MCF 10A (cell line): ENCODE data around the gene U2SURP. TPM values are rescaled to one million over a fixed set of nuclear protein-coding genes. Genes with fewer than 3 reads are reported as not detected.

Source experiments
- BruUV-seq: library from RNA; stranded (reverse); fragments of 400-500 nt; replicated peaks from 2 replicates; lab custom pipeline; 2021; lab: Mats Ljungman, UMichigan
- CTCF ChIA-PET: fragments of 300-600 bp; sonication (Branson Sonifier 250); formaldehyde crosslinking; extraction: SDS; loops from one replicate; lab custom pipeline; 2021; ENCODE audit warnings: antibody characterized with exemption, inconsistent platforms; lab: Yijun Ruan, JAX
- POLR2A ChIA-PET: fragments of 300-600, 350-650 bp; sonication (Branson Sonifier 250); formaldehyde crosslinking; extraction: SDS; loops from one replicate; lab custom pipeline; 2020; ENCODE audit warnings: antibody characterized with exemption, inconsistent platforms; lab: Yijun Ruan, JAX
- DNase-seq: peaks from one replicate; pipeline ENCODE4 v3.0.0-alpha.2; 2018; ENCODE audit not compliant: unreplicated experiment
- H3K27ac Mint-ChIP-seq: one replicate; pipeline ENCODE4 v1.8.0; 2022; ENCODE audit warnings: mild to moderate bottlenecking, low read depth, mixed read lengths; ENCODE audit not compliant: unreplicated experiment
- H3K27me3 Mint-ChIP-seq: one replicate; pipeline ENCODE4 v1.8.0; 2022; ENCODE audit warnings: mixed read lengths; ENCODE audit not compliant: insufficient read depth, unreplicated experiment
- H3K36me3 Mint-ChIP-seq: one replicate; pipeline ENCODE4 v1.8.0; 2022; ENCODE audit warnings: mild to moderate bottlenecking, moderate library complexity, mixed read lengths; ENCODE audit not compliant: insufficient read depth, unreplicated experiment
- H3K4me1 Mint-ChIP-seq: one replicate; pipeline ENCODE4 v1.8.0; 2022; ENCODE audit warnings: mixed read lengths; ENCODE audit not compliant: insufficient read depth, unreplicated experiment
- H3K4me3 Mint-ChIP-seq: one replicate; pipeline ENCODE4 v1.8.0; 2022; ENCODE audit warnings: mild to moderate bottlenecking, moderate library complexity, mixed read lengths; ENCODE audit not compliant: unreplicated experiment
- H3K9me3 Mint-ChIP-seq: one replicate; pipeline ENCODE4 v1.8.0; 2022; ENCODE audit warnings: mixed read lengths; ENCODE audit not compliant: unreplicated experiment
- CTCF ChIP-seq: fragments of 200-600 bp; IDR thresholded peaks from one replicate; pipeline ENCODE4 v1.8.0; 2022; ENCODE audit warnings: antibody characterized with exemption, mild to moderate bottlenecking; ENCODE audit not compliant: unreplicated experiment
- intact Hi-C: fragments of 100-400 bp; cut with micrococcal nuclease; formaldehyde crosslinking; loops from 2 replicates; pipeline ENCODE4 v1.14.1; 2022
- total RNA-seq: library from RNA; stranded (reverse); gene quantifications from 2 replicates; pipeline ENCODE4 v1.2.3, GENCODE V29; 2022

The U2SURP gene
- total RNA-seq, 1 experiment from 2014 or later: 146 TPM

GRCh38 chr3:143054011-143054410 is 52.6 kb downstream of the U2SURP start:
- H3K4me3 Mint-ChIP-seq: no peak overlapping the region
- no peak for TF ChIP-seq CTCF
- DNase-seq: no peak
- ChIA-PET CTCF (interaction anchor here (0.7 kb wide), 1 partner anchor 49 kb away, joined by 4 read pairs; no protein-coding TSS in a partner anchor), POLR2A (interaction anchor here (1.1 kb wide), 1 partner anchor 52 kb away, joined by 3 read pairs; the partner anchor contains the start of gene U2SURP)
- no TSS peak for BruUV-seq
- H3K36me3 Mint-ChIP-seq: peaks cover 89% of the 10 kb centered on the region
- intact Hi-C loops: no loop called here
- no peaks in the 10 kb centered on the region for H3K9me3 Mint-ChIP-seq
- no peaks in the 10 kb centered on the region for H3K4me1 Mint-ChIP-seq
- H3K27me3 Mint-ChIP-seq: no peaks in the 10 kb centered on the region
- H3K27ac Mint-ChIP-seq: no peak overlapping the region

DNA sequence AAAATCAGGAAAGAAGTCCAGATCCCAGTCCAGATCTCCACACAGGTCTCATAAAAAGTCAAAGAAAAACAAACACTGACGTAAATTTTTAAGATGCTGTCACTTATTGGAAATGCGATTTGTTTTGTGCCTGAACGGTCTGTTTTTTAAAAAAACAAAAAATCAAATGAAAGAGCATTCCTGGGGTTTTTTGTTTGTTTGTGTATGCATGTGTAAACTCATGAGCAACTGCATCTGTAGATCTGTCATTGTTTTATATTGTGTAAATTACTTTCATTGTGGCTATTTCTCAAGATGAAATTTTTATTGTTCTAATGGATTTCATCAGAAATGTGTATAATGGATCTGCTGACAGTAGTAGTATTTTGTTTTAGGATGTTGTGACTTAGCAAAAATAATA is 55.0 kb downstream of the U2SURP start:
- CTCF ChIA-PET: interaction anchor here (0.8 kb wide), 1 partner anchor 471 kb away, joined by 3 read pairs; no protein-coding TSS in a partner anchor
- no TSS peak for BruUV-seq
- POLR2A ChIA-PET: no interaction called here
- Mint-ChIP-seq H3K4me1 (peaks cover 5% of the 10 kb centered on the region), H3K9me3 (no peaks in the 10 kb centered on the region), H3K27me3 (no peaks in the 10 kb centered on the region), H3K27ac (no peak overlapping the region), H3K36me3 (peaks cover 65% of the 10 kb centered on the region), H3K4me3 (no peak overlapping the region)
- intact Hi-C loops: no loop called here
- DNase-seq: peak; percentile 45
- TF ChIP-seq CTCF: no peak

DNA sequence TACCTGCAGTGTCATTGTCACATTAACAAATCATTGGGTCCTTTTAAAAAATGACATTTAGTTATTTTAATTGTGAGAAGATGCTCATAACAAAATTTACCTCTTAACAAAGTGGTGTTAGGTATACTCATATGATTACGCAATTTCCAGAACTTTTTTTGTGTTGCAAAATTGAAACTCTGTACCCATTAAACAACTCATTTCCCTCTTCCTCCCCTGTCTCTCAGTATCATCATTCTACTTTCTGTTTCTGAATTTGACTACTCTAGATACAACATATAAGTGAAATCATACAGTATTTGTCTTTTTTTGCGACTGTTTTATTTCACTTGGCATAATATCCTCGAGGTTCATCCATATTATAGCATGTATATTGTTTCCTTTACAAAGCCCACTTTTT is 59.5 kb downstream of the U2SURP start:
- Mint-ChIP-seq H3K4me3 (no peak overlapping the region), H3K36me3 (peaks cover 20% of the 10 kb centered on the region), H3K4me1 (peaks cover 5% of the 10 kb centered on the region), H3K27ac (peak overlapping the region; percentile 25), H3K9me3 (no peaks in the 10 kb centered on the region), H3K27me3 (no peaks in the 10 kb centered on the region)
- ChIA-PET CTCF (no interaction called here), POLR2A (interaction anchor here (1.3 kb wide), 1 partner anchor 10 kb away, joined by 3 read pairs; no protein-coding TSS in a partner anchor)
- intact Hi-C loops: loop anchor here (10.0 kb wide), 1 partner anchor 614 kb away; no protein-coding TSS in a partner anchor
- TF ChIP-seq CTCF: no peak
- BruUV-seq: no TSS peak
- DNase-seq: peak; percentile 54

DNA sequence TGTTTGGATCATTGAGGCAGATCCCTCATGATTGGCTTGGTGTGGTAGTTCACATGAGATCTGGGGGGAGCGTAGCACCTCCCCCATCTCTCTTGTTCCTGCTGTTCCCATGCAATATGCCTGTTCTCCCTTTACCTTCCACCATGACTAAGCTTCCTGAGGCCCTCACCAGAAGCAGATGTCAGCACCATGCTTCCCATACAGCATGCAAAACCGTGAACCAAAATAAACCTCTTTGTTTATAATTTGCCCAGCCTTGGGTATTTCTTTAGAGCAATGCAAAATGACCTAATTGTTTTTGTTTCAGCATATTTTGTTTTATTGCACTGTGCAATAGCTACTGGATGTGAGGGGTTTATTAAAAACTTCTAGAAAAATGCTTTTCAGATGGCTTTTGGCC is 61.6 kb downstream of the U2SURP start:
- BruUV-seq: no TSS peak
- H3K4me1 Mint-ChIP-seq: peaks cover 5% of the 10 kb centered on the region
- no peak overlapping the region for H3K27ac Mint-ChIP-seq
- no peaks in the 10 kb centered on the region for H3K9me3 Mint-ChIP-seq
- H3K27me3 Mint-ChIP-seq: no peaks in the 10 kb centered on the region
- DNase-seq: no peak
- intact Hi-C loops: loop anchor here (10.0 kb wide), 1 partner anchor 612 kb away; no protein-coding TSS in a partner anchor
- POLR2A ChIA-PET: interaction anchor here (1.0 kb wide), 1 partner anchor 676 kb away, joined by 3 read pairs; no protein-coding TSS in a partner anchor
- no peaks in the 10 kb centered on the region for H3K36me3 Mint-ChIP-seq
- no peak overlapping the region for H3K4me3 Mint-ChIP-seq
- CTCF ChIA-PET: interaction anchor here (0.5 to 1.7 kb wide), 5 partner anchors 33 to 611 kb away, joined by 3 to 4 read pairs (median 3); no protein-coding TSS in a partner anchor
- no peak for TF ChIP-seq CTCF
